ENCODE measurements around the gene ARID1B.

DNA sequence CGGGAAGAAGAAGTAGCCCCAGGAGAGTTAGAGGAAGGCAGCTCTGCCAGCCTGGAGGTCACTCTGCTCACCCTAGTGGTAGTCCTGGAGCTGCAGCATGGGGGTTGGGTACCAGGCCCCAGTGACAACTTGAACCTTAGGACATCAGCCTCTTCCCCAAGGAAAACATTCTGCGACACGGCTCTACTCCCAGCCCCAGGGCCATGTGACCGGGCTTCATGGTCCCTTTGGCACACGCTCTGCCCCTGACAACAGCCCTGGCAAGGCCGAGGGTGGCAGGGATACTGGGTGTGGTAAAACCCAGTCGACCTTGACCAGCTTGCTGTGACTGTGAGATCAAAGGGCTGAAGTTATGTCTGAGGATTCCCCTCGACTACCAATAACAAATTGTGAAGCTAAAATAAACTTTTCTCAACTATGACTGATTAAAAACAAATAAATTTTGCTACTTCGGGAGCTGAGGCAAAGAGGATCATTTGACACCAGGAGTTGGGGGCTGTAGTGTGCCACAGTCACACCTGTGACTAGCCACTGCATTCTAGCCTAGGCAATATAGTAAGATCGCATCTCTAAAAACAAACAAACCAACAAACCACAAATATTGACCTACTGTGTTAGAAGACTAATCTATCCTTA is 24.4 kb upstream of the ARID1B start:
- TF ChIP-seq, protein P1, sequence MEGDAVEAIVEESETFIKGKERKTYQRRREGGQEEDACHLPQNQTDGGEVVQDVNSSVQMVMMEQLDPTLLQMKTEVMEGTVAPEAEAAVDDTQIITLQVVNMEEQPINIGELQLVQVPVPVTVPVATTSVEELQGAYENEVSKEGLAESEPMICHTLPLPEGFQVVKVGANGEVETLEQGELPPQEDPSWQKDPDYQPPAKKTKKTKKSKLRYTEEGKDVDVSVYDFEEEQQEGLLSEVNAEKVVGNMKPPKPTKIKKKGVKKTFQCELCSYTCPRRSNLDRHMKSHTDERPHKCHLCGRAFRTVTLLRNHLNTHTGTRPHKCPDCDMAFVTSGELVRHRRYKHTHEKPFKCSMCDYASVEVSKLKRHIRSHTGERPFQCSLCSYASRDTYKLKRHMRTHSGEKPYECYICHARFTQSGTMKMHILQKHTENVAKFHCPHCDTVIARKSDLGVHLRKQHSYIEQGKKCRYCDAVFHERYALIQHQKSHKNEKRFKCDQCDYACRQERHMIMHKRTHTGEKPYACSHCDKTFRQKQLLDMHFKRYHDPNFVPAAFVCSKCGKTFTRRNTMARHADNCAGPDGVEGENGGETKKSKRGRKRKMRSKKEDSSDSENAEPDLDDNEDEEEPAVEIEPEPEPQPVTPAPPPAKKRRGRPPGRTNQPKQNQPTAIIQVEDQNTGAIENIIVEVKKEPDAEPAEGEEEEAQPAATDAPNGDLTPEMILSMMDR (conservative IDR thresholded peaks at IDR 0.05), result no peak; the same call in 1 of the 2 replicates
- TF ChIP-seq EZH2 (IDR thresholded peaks at IDR 0.05; ENCODE audit: low read depth), result no peak

All from PC-9 (cell line).